Fibroblast of lung (primary cell): ENCODE results near the gene SLC36A3. TPM values are rescaled to one million over a fixed set of nuclear protein-coding genes. Genes with fewer than 3 reads are reported as not detected.

Experiments used
- DNase-seq, 2 donors: peaks; one replicate each; pipeline versions ENCODE4 v3.0.0 to v3.0.0-alpha.2; 2010; ENCODE audit warnings: low read depth in 2 of 2
- H2AFZ ChIP-seq: 2 replicates; pipeline ENCODE4 v1.5.1; 2012; ENCODE audit warnings: low read length, control low read depth, inconsistent platforms
- H3K27ac ChIP-seq: 2 replicates; pipeline ENCODE4 v1.5.1; 2011; ENCODE audit warnings: low read length, control low read depth; ENCODE audit not compliant: insufficient read depth
- H3K27me3 ChIP-seq: 2 replicates; pipeline ENCODE4 v1.5.1; 2011; ENCODE audit warnings: mild to moderate bottlenecking, low read length; ENCODE audit not compliant: control insufficient read depth, insufficient read depth
- H3K36me3 ChIP-seq: 2 replicates; pipeline ENCODE4 v1.5.1; 2011; ENCODE audit warnings: low read length; ENCODE audit not compliant: control insufficient read depth, insufficient read depth
- H3K4me1 ChIP-seq: 2 replicates; pipeline ENCODE4 v1.5.1; 2011; ENCODE audit warnings: low read length; ENCODE audit not compliant: control insufficient read depth, insufficient read depth; ENCODE audit errors: extremely low read depth
- H3K4me2 ChIP-seq: 2 replicates; pipeline ENCODE4 v1.5.1; 2011; ENCODE audit warnings: low read length, control low read depth; ENCODE audit not compliant: insufficient read depth; ENCODE audit errors: extremely low read depth
- H3K4me3 ChIP-seq, 4 experiments: fragments of 200-600 bp in 1 of 4; sonication (generic) in 1 of 4; replicated peaks in 1 of 4; 2 replicates each; pipeline ENCODE4 v1.5.1; 2011 to 2016; ENCODE audit warnings: low read length in 4 of 4, low read depth in 3 of 4, mild to moderate bottlenecking in 3 of 4, control low read depth in 2 of 4, inconsistent platforms in 1 of 4, mixed read lengths in 1 of 4; ENCODE audit not compliant: insufficient read depth in 1 of 4; ENCODE audit errors: control extremely low read depth in 1 of 4
- H3K79me2 ChIP-seq: 2 replicates; pipeline ENCODE4 v1.5.1; 2012; ENCODE audit warnings: mild to moderate bottlenecking, low read length, inconsistent platforms; ENCODE audit not compliant: control insufficient read depth, insufficient read depth
- H3K9ac ChIP-seq: 2 replicates; pipeline ENCODE4 v1.5.1; 2011; ENCODE audit warnings: mild to moderate bottlenecking, low read length, control low read depth; ENCODE audit not compliant: insufficient read depth
- H3K9me3 ChIP-seq: 2 replicates; pipeline ENCODE4 v1.5.1; 2012; ENCODE audit warnings: low read depth, low read length; ENCODE audit not compliant: control insufficient read depth, insufficient read depth
- H4K20me1 ChIP-seq: 2 replicates; pipeline ENCODE4 v1.5.1; 2011; ENCODE audit warnings: low read length; ENCODE audit not compliant: control insufficient read depth, insufficient read depth; ENCODE audit errors: extremely low read depth
- CTCF ChIP-seq, 2 donors: IDR thresholded peaks in 1 of 2; conservative IDR thresholded peaks in 1 of 2; 1 replicate in 1 of 2; 2 replicates in 1 of 2; pipeline ENCODE4 v1.5.1; 2011 to 2012; ENCODE audit warnings: low read length in 2 of 2, control low read depth in 1 of 2, inconsistent platforms in 1 of 2, low read depth in 1 of 2, mild to moderate bottlenecking in 1 of 2
- EZH2 ChIP-seq: IDR thresholded peaks from 2 replicates; pipeline ENCODE4 v1.5.1; 2012; ENCODE audit warnings: low read length, control low read depth, mild to moderate bottlenecking; ENCODE audit errors: missing control alignments
- polyA plus RNA-seq, 2 donors: library from polyadenylated mRNA; depleted of rRNA in 1 of 2; stranded (reverse) in 1 of 2; unstranded in 1 of 2; fragments of >200 nt; gene quantifications; 2 replicates each; pipeline ENCODE4 v1.2.1, GENCODE V29; 2011 to 2012; ENCODE audit warnings: missing spikeins in 1 of 2
- total RNA-seq: library from RNA; depleted of rRNA; stranded (reverse); fragments of >200 nt; gene quantifications from 2 replicates; pipeline ENCODE4 v1.2.1, GENCODE V29; 2014

Gene SLC36A3
- total and polyA plus RNA-seq, 2 donors (not counting 1 experiment from before 2014, with no cell fraction given) = not detected

GRCh38 chr5:151347369-151347768 is 43.8 kb upstream of the SLC36A3 start, which contains the start of gene SLC36A2:
Gene SLC36A2, minus strand, starts transcription at chr5:151347559. Its CDS starts 99 bp downstream, at chr5:151347460.
- no peak within 1 kb of the TSS for H3K4me3 ChIP-seq
- H3K9ac ChIP-seq = no peak within 1 kb of the TSS
- H4K20me1 ChIP-seq = no peaks in the 10 kb centered on the region
- TF ChIP-seq EZH2 (no peak), CTCF (conservative IDR thresholded peaks at IDR 0.05 in 1 of 2, IDR thresholded peaks at IDR 0.05 in 1 of 2; ENCODE audit: low read depth in 1 of 2, low read length in 2 of 2) (no peak)
- no peak for DNase-seq
- no peak within 1 kb of the TSS for H3K27ac ChIP-seq
- peaks cover 3% of the 10 kb centered on the region for H3K27me3 ChIP-seq
- no peak within 1 kb of the TSS for H2AFZ ChIP-seq
- H3K36me3 ChIP-seq = no peaks in the 10 kb centered on the region
- no peaks in the 10 kb centered on the region for H3K79me2 ChIP-seq
- no peaks in the 10 kb centered on the region for H3K9me3 ChIP-seq
- H3K4me2 ChIP-seq = no peak within 1 kb of the TSS
- no peaks in the 10 kb centered on the region for H3K4me1 ChIP-seq

GRCh38 chr5:151345808-151346478 is 42.4 kb upstream of the SLC36A3 start:
- Histone ChIP-seq H3K9me3 (no peaks in the 10 kb centered on the region), H4K20me1 (no peaks in the 10 kb centered on the region), H3K36me3 (no peaks in the 10 kb centered on the region), H3K4me3 (no peak overlapping the region), H3K79me2 (no peaks in the 10 kb centered on the region), H3K4me2 (no peak overlapping the region), H3K4me1 (no peaks in the 10 kb centered on the region), H3K9ac (no peak overlapping the region), H2AFZ (no peak overlapping the region), H3K27ac (no peak overlapping the region), H3K27me3 (peaks cover 3% of the 10 kb centered on the region)
- DNase-seq = peak; percentile 20 to 28
- no peak for TF ChIP-seq EZH2
- no peak for TF ChIP-seq CTCF (conservative IDR thresholded peaks at IDR 0.05 in 1 of 2, IDR thresholded peaks at IDR 0.05 in 1 of 2; ENCODE audit: low read depth in 1 of 2, low read length in 2 of 2)

- H3K27me3 ChIP-seq = peaks cover 3% of the 10 kb centered on the region
- DNase-seq = no peak
- H3K9me3 ChIP-seq = no peaks in the 10 kb centered on the region
- no peaks in the 10 kb centered on the region for H4K20me1 ChIP-seq
- H3K4me1 ChIP-seq = no peaks in the 10 kb centered on the region
- no peak overlapping the region for H3K9ac ChIP-seq
- no peak overlapping the region for H3K4me2 ChIP-seq
- H3K36me3 ChIP-seq = no peaks in the 10 kb centered on the region
- no peak for TF ChIP-seq CTCF (conservative IDR thresholded peaks at IDR 0.05 in 1 of 2, IDR thresholded peaks at IDR 0.05 in 1 of 2; ENCODE audit: low read depth in 1 of 2, low read length in 2 of 2)
- no peak overlapping the region for H3K27ac ChIP-seq
- H3K4me3 ChIP-seq = no peak overlapping the region
- H2AFZ ChIP-seq = no peak overlapping the region
- H3K79me2 ChIP-seq = no peaks in the 10 kb centered on the region
Observed at GRCh38 chr5:151345187-151345807, 41.7 kb upstream of the SLC36A3 start.
